SH-SY5Y (cell line): ENCODE data around the gene RAB40B.

Experiments used
- GATA2 ChIP-seq: IDR thresholded peaks from 2 replicates; pipeline ENCODE4 v1.6.1; 2011; ENCODE audit warnings: mild to moderate bottlenecking, low read depth, low read length
- GATA3 ChIP-seq: IDR thresholded peaks from 2 replicates; pipeline ENCODE4 v1.6.1; 2011; ENCODE audit warnings: low read depth, mild to moderate bottlenecking, low read length, moderate library complexity

DNA sequence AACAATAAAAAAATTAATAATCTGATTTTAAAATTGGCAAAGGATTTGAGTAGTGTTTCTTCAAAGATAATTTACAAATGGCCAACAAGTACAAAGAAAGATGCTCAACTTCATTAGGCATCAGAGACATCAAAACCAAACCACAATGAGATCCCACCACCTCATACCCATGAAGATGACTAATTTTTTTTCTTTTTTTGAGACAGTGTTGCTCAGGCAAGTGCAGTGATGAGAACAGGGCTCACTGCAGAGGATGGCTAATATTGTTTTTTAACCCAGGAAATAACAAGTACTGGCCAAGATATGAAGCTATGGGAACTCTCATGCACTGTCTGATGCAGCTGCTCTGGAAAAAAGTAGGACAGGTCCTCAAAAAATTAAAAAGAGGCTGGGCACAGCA, 65.2 kb downstream of the RAB40B start:
- TF ChIP-seq GATA3 (no peak), GATA2 (no peak)
